ENCODE results near the gene MORN5.
A peak's percentile ranks its signal among the peaks of the same experiment; 100 is the strongest.

Gene MORN5

GRCh38 chr9:122144836-122145591, 14.7 kb upstream of the MORN5 start:
- DNase-seq: no peak

- DNase-seq: no peak
Observed at GRCh38 chr9:122145592-122145863, 14.2 kb upstream of the MORN5 start.

GRCh38 chr9:122151267-122151828, 8.4 kb upstream of the MORN5 start:
- no peak for DNase-seq

GRCh38 chr9:122155796-122156195, 3.9 kb upstream of the MORN5 start:
- DNase-seq: peak; percentile 20

GRCh38 chr9:122158202-122158601, 1.5 kb upstream of the MORN5 start:
- peak; percentile 35 for DNase-seq

- no peak for DNase-seq
Observed at GRCh38 chr9:122159925-122160246, 178 bp downstream of the MORN5 start.

GRCh38 chr9:122162415-122162814, 2.7 kb downstream of the MORN5 start:
- DNase-seq: no peak

GRCh38 chr9:122164286-122164685, 4.6 kb downstream of the MORN5 start:
- DNase-seq: no peak

GRCh38 chr9:122168356-122168755, 8.6 kb downstream of the MORN5 start:
- no peak for DNase-seq

GRCh38 chr9:122172131-122172530, 12.4 kb downstream of the MORN5 start:
- no peak for DNase-seq

GRCh38 chr9:122173670-122174069, 14.0 kb downstream of the MORN5 start:
- DNase-seq: no peak

- DNase-seq: no peak
Observed at GRCh38 chr9:122176916-122177315, 17.2 kb downstream of the MORN5 start.

GRCh38 chr9:122179054-122179689, 19.5 kb downstream of the MORN5 start:
- DNase-seq: no peak

- no peak for DNase-seq
Observed at GRCh38 chr9:122179690-122180074, 20.0 kb downstream of the MORN5 start.

GRCh38 chr9:122180633-122181032, 20.9 kb downstream of the MORN5 start:
- DNase-seq: no peak

GRCh38 chr9:122183501-122183900, 23.8 kb downstream of the MORN5 start:
- DNase-seq: no peak

- no peak for DNase-seq
Observed at GRCh38 chr9:122184551-122184950, 24.8 kb downstream of the MORN5 start.

GRCh38 chr9:122186301-122186700, 26.6 kb downstream of the MORN5 start:
- no peak for DNase-seq

- DNase-seq: no peak
Observed at GRCh38 chr9:122186777-122187470, 27.2 kb downstream of the MORN5 start.

- DNase-seq: no peak
Observed at GRCh38 chr9:122188369-122188768, 28.7 kb downstream of the MORN5 start.

GRCh38 chr9:122190597-122191381, 31.1 kb downstream of the MORN5 start:
- no peak for DNase-seq

- DNase-seq: no peak
Observed at GRCh38 chr9:122191584-122191983, 31.9 kb downstream of the MORN5 start.

GRCh38 chr9:122192261-122192875, 32.7 kb downstream of the MORN5 start:
- DNase-seq: no peak

All from suppressor macrophage treated with lipopolysaccharide for 4 hours (primary cell).